Glomerular visceral epithelial cell (primary cell): ENCODE measurements around the gene ELAVL3.

ENCODE experiments used
- DNase-seq: peaks from one replicate; pipeline ENCODE4 v3.0.0-alpha.2; 2016; ENCODE audit errors: extremely low spot score

Gene ELAVL3

DNA sequence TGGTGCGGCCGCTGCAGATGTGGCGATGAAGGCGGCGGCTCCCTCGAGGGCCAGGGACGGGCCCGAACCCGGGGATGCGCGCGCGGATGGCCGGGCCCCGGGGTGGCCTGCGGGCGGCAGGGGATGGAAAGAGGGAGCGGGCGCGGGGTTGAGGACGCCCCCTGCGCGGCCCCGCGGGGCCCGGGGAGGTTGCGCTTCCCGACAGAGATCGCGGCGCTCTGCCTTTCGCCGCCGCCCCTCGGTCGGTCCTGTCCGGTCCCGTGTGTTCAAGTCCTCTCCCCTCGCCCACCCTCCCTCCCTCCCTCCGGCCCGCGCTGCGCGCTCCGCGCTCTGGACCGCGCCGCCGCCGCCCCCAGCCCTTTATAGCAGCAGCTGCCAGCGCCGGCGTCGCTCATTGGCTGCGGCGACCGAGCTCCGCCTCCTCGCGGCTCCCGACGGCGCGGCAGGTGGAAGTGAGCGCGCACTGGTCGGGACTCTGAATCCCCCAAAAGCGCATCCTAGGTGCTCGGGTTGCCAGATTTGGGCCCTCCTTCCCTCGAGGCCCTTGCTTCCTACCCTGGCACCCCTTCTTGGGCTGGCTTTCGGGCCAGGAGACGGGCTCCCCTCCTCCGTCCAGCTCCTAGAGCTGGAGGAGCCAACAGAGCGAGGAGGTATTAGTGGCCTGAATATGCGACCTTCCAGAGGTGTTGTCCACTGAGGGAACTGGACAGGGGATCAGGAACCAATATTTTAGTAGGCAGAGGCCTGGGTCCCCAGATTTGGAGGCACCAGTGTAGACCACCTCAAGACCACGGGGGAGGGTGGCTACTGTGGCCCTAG lies at the start of gene ELAVL3:
Gene ELAVL3, minus strand, starts transcription at position 332 of the 819 bp plus-strand sequence. CDS start 438 bp downstream, outside the sequence.
- no peak for DNase-seq

GRCh38 chr19:11530432-11530831 lies 49.6 kb upstream of the ELAVL3 start:
- DNase-seq = peak; percentile 43

GRCh38 chr19:11528551-11529341 lies 47.9 kb upstream of the ELAVL3 start, which contains the start of gene ECSIT:
Gene ECSIT, minus strand, starts transcription at chr19:11529134. Its CDS starts 9,964 bp downstream, at chr19:11519170.
- peak; percentile 99 for DNase-seq

GRCh38 chr19:11519138-11519537 lies 38.3 kb upstream of the ELAVL3 start:
- no peak for DNase-seq

DNA sequence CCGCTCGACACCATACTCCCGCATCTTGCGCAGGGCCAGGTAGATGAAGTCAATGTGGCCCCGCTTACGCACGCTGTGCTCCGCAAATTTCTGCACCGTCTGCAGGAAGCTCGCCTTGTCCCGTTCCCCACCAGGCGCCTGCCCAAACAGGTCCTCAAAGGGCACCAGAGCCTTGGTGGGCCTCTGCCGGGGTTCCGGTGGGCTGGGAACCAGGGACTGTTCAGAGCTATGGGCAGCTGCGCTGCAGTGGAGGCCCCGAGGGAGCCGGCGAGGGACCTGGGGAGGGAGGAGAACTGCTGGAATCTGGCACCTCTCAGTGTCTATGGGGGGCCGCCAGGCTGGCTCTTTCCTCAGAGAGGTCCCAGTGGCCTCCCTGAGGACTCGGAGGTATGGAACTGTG lies 33.1 kb upstream of the ELAVL3 start:
- no peak for DNase-seq

DNA sequence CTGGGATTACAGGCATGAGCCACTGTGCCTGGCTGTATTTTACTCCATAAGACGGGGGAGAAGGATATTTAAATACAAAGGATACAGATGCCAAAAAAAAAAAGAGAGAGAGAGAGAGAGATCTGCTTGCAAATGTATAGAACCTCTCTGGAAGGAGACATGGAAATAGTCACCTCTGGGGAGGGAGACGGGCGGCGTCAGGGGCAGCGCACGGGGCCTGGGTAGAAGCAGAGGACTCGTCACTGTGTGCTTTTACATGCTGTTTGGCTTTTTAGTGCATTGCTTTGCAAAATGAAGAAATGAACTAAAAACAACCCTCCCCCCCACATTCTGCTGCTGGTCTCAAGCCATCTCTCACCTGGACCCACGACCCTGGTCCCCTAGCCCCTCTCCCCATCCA lies 29.6 kb upstream of the ELAVL3 start:
- no peak for DNase-seq

GRCh38 chr19:11507370-11508078 lies 26.7 kb upstream of the ELAVL3 start:
- DNase-seq = no peak

DNA sequence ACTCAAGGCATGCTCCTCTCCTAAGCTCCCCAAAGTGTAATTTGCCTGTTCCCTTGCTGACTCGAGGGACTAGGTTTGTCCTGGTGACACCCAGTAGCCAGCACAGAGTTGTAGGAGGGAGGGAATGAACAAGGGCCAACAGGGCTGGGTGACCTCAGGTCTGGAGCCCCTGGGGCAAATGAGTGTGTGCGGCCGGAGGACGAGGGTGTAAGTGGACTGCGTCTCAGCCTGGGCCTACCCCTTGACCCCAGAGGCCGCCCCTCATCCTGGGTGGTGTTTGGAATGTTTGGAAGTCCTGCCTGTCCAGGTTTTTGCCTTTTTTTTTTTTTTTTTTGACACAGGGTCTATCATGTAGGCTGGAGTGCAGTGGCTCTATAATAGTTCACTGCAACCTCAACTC lies 26.1 kb upstream of the ELAVL3 start:
- DNase-seq = no peak

DNA sequence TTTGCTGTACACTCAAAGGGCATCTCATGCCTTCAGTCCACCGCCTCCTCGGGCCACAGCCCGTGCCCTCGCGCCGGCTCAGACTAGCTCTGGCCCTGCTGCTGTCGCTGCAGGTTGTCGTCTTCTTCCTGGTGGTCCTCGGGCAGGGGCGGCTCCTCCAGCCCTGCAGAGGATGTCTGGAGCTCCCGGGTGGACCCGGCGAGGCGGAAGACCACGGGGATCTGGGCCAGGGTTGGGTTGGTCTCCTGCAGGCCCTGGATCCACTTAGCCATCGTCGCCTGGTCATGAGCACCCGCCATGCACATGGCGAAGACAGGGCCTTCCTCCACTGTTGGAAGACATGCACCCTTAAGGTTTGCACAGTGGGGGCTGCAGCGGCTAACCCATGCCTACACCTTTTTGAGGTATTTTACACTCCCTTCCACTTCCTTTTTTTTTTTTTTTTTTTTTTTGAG lies 25.3 kb upstream of the ELAVL3 start:
- DNase-seq = no peak

- peak; percentile 96 for DNase-seq
Measured at GRCh38 chr19:11505504-11506100, 24.8 kb upstream of the ELAVL3 start, which contains the start of gene ZNF653. Gene ZNF653, minus strand, starts transcription at chr19:11505839. Its CDS starts 53 bp downstream, at chr19:11505786.

DNA sequence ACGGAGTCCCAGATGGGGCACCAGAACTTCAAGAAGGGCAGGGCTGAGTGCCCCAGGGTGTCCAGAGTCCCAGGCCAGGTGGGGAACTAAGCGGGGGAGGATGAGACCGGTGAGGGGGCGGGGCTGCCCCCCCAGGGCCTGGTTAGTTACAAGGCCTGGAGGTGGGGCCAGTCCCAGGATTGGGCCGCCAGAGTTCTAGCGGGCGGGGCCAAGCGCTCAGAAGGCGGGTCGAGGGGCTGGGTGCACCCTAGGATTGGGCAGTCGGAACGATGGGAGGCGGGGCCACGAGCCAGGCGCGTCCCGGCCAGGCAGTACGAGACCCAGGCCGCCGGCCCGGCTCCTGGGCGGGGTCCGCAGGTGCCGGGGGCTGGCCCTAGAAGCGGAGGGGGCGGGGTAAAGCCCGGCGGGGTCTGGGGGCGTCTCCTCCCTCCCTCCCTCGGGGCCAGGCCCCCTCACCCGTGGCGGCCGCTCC lies 24.2 kb upstream of the ELAVL3 start:
- peak; percentile 98 for DNase-seq

- no peak for DNase-seq
Measured at GRCh38 chr19:11504502-11505031, 23.7 kb upstream of the ELAVL3 start.

DNA sequence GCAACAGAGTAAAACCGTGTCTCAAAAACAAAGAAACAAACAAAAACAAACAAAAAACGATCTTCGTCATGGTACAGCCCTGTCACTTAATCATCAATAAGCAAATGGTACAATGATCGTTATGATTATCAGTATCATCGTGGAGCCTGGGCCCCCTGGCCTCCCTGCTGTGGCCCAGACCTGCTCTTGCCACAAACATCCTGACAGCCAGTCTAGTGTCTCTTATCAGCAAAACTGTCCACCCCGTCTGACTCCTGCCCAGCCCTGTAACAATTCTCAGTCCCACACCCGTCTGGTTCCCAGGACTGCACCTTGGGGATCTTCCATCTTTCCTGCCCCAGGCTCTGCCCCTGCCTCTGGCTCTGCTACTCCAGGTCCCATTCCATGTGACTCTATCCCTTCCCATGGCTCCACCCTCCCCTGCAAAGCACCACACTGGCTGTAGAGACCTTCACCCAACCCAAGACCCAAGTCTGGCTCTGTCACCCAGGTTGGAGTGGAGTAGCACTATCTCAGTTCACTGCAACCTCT lies 19.1 kb upstream of the ELAVL3 start:
- DNase-seq = no peak

GRCh38 chr19:11499220-11499726 lies 18.4 kb upstream of the ELAVL3 start:
- no peak for DNase-seq

DNA sequence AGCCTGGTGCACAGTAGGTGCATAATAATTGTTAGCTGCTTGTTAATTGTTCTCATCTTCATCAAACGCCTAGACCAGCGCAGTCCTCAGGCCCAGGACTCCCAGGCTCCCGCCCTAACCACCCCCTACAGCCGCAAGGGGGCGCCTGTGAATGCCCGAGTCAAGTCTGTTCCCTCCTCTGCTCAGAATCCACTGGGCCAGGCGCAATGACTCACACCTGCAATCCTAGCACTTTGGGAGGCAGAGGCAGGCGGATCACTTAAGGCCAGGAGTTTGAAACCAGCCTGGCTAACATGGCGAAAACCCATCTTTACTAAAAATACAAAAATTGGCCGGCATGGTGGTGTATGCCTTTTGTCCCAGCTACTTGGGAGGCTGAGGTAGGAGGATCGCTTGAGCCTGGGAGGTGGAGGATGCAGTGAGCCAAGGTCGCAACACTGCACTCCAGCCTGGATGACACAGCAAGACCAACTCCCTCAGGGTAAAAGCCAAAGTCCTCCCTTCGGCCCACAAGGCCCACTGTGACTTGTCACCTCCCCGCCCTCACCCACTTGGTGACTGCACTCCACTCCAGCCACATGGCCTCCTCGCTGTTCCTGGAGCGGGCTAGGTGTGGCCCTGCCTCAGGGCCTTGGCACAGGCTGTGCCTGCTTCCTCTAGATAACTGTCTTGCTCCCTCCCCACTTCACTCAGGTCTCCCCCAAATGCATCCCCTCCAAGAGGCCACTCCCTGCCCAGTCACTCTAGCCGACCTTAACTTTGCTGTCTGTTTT lies 15.7 kb upstream of the ELAVL3 start:
- DNase-seq = peak; percentile 83

GRCh38 chr19:11495885-11496284 lies 15.0 kb upstream of the ELAVL3 start:
- DNase-seq = no peak

GRCh38 chr19:11495481-11495880 lies 14.6 kb upstream of the ELAVL3 start:
- no peak for DNase-seq

- no peak for DNase-seq
Measured at GRCh38 chr19:11494634-11495285, 13.9 kb upstream of the ELAVL3 start.

DNA sequence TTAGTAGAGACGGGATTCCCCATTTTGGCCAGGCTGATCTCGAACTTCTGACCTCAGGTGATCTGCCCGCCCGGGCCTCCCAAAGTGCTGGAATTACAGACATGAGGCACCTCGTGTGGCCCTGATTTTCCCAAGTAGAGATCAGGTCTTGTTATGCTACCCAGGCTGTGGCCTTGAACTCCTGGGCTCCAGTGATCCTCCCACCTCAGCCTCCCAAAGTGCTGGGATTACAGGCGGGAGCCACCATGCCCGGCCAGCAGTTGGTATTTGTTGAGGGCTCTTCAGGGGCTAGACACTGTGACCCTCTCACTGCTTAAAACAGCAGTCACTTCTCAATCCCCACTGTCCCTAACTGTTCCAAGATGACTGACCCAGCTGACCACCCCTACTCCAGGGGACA lies 8.5 kb upstream of the ELAVL3 start:
- no peak for DNase-seq
